Measurements from ENCODE around the gene CERCAM.

- TF ChIP-seq CTCF (optimal IDR thresholded peaks at IDR 0.05 in 1 of 3, IDR thresholded peaks at IDR 0.05 in 1 of 3, conservative IDR thresholded peaks at IDR 0.05 in 1 of 3; ENCODE audit: extremely low read depth in 1 of 3, insufficient read depth in 2 of 3, low read length in 3 of 3), result no peak
- TF ChIP-seq EZH2 (IDR thresholded peaks at IDR 0.05; ENCODE audit: low read length), result no peak
Measured at GRCh38 chr9:128405077-128405779, 15.4 kb upstream of the CERCAM start.

Data from keratinocyte (primary cell).